ENCODE data around the gene SNRK.

- TF ChIP-seq CTCF (IDR thresholded peaks at IDR 0.05) (no peak), POLR2A (IDR thresholded peaks at IDR 0.05) (no peak), POLR2AphosphoS5 (IDR thresholded peaks at IDR 0.05) (no peak), EP300 (IDR thresholded peaks at IDR 0.05) (no peak)
Measured at GRCh38 chr3:43256714-43257461, 29.5 kb upstream of the SNRK start.
